ENCODE results near the gene PLAGL1.
A peak's percentile ranks its signal among the peaks of the same experiment; 100 is the strongest.
"Not testable (repeated sequence)": the region's sequence is repeated elsewhere in the genome, so short reads cannot be mapped to it uniquely, and the experiment has no call there.

PLAGL1 gene

DNA sequence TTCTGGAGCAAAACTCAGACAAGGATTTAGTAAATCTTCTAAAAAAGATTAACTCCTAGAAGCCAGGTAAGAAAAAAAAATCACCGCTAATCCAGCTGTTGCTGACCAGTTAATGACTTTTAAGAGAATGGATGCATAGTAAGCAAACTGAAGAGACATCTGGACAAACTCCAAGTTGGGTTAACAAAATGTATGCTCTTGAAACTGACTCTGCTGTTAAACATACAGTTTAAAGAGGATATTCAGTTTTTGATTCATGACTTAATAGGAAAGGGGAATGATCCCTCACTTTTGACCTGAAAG is 70.4 kb downstream of the PLAGL1 start:
- no peak for DNase-seq (ENCODE audit: low spot score)

GRCh38 chr6:143936778-143937667 is 71.0 kb downstream of the PLAGL1 start:
- DNase-seq (ENCODE audit: low spot score): no peak

DNA sequence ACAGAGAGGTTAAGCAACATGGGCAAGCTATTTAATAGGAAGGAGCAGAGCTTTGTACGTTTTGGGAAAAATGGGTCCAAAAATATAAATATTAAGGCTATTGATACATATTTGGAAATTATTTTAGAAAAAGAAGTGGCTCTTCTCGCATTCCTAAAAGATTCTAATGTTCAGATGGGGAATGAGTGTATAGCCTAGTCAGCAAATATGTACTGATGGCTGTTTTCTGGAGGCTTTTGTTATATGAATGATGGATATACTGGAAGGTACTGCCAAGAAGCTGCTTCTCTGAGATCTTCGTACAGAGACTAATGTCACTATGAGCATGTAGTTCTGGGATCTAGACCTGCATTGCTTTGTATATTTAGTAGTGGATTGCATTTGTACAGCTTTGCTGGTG is 71.7 kb downstream of the PLAGL1 start:
- no peak for DNase-seq (ENCODE audit: low spot score)

GRCh38 chr6:143934867-143935266 is 73.2 kb downstream of the PLAGL1 start:
- DNase-seq (ENCODE audit: low spot score): no peak

- DNase-seq (ENCODE audit: low spot score): no peak
Measured at GRCh38 chr6:143934331-143934730, 73.7 kb downstream of the PLAGL1 start.

GRCh38 chr6:143929975-143930374 is 78.1 kb downstream of the PLAGL1 start:
- DNase-seq (ENCODE audit: low spot score): no peak

DNA sequence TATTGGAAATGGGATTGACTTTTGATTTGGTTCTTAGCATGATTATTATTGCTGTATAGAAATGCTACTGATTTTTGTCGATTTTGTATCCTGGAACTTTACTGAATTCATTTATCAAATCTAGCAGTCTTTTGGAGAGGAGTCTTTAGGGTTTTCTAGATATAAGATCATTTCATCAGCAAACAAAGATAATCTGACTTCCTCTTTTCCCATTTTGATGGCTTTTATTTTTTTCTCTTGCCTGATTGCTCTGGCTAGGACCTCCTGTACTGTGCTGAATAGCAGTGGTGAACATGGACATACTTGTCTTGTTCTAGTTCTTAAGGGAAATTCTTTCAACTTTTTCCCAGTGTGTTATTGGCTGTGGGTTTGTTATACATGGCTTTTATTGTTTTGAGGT is 79.2 kb downstream of the PLAGL1 start:
- DNase-seq (ENCODE audit: low spot score): no peak

DNA sequence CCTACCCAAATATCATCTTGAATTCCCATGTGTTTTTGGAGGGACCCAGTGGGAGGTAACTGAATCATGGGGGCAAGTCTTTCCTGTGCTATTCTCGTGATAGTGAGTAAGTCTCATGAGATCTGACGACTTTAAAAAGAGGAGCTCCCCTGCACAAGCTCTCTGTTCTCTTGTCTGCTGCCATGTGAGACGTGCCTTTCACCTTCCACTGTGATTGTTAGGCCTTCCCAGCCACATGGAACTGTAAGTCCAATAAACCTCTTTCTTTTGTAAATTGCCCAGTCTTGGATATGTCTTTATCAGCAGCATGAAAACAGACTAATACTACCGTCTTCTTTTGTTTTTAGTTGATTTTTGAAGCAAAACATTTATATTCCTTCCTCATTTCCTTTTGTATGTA is 91.0 kb downstream of the PLAGL1 start:
- DNase-seq (ENCODE audit: low spot score): not testable (repeated sequence)

GRCh38 chr6:143912671-143913070 is 95.4 kb downstream of the PLAGL1 start:
- DNase-seq (ENCODE audit: low spot score): no peak

- DNase-seq (ENCODE audit: low spot score): no peak
Measured at GRCh38 chr6:143911028-143911427, 97.0 kb downstream of the PLAGL1 start.

GRCh38 chr6:143902827-143903226 is 105.2 kb downstream of the PLAGL1 start:
- DNase-seq (ENCODE audit: low spot score): no peak

DNA sequence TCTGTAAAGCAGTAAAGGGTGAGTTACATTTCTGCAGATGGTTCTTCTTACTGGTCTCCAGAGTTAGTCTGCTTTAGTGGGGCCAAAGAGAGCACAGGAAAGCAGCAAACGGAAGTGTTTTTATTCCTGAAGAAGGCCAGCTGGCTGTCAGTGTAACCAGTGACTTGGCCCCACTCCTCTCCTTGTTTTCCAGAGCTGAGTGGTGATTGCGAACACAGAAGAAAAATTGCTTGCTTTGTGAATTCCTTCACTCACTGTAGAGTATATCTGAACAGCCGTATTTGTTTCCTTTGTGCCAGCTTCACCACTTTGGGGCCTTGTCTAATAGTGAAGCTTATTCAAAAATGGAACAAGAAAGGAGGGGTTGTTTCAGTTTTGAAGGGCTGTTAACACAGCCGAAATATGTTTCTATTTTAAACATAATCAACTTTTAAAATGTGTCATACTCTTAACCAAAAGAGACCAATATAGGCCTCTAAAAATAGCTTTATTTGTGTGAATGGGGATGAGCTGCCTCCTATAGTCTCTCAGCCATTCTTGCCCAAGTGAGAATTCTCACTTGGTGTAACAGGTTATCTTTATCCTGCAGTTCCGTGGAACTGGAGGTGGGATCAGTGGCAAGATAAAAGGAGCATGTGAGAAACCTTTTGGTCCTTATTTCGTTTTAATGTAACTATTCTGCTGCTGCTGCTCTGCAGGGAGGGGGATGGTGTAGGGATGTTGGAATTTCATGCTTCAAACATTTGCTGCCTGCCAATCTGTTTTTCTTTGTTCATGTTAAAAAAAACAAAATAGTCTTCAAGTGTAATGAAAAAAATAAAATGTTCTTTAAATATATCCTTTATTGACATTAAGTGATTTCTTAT is 105.9 kb downstream of the PLAGL1 start:
- DNase-seq (ENCODE audit: low spot score): peak; percentile 35

- no peak for DNase-seq (ENCODE audit: low spot score)
Measured at GRCh38 chr6:143900358-143900757, 107.7 kb downstream of the PLAGL1 start.

- DNase-seq (ENCODE audit: low spot score): no peak
Measured at GRCh38 chr6:143896126-143896860, 111.8 kb downstream of the PLAGL1 start.

GRCh38 chr6:143894655-143895054 is 113.4 kb downstream of the PLAGL1 start:
- DNase-seq (ENCODE audit: low spot score): no peak
